PC-3 (cell line): ENCODE results near the gene CASZ1. TPM values are rescaled to one million over a fixed set of nuclear protein-coding genes. Genes with fewer than 3 reads are reported as not detected.

Experiments used
- ATAC-seq: fragments of 200-7000 bp; cut with Tn5 transposase; 2 replicates; pipeline ENCODE4 v1.9.1; 2020; ENCODE audit warnings: mild to moderate bottlenecking, moderate library complexity
- BruUV-seq: library from RNA; stranded (reverse); fragments of 400-500 nt; replicated peaks from 2 replicates; lab custom pipeline; 2021; lab: Mats Ljungman, UMichigan
- CTCF ChIA-PET: fragments of 300-600 bp; sonication (Branson Sonifier 250); formaldehyde crosslinking; loops from one replicate; lab custom pipeline; 2022; ENCODE audit warnings: antibody characterized with exemption; lab: Charles Lee
- POLR2A ChIA-PET: fragments of 300-600 bp; sonication (Branson Sonifier 250); formaldehyde crosslinking; loops from one replicate; lab custom pipeline; 2022; ENCODE audit warnings: antibody characterized with exemption; ENCODE audit not compliant: unreplicated experiment; lab: Charles Lee
- DNase-seq: peaks from one replicate; pipeline ENCODE4 v3.0.0-alpha.2; 2015
- H2AFZ ChIP-seq: fragments of 300-600 bp; sonication (generic); 2 replicates; pipeline ENCODE4 v1.6.0; 2016; ENCODE audit warnings: antibody characterized with exemption, low read length
- H3F3A ChIP-seq: fragments of 300-600 bp; sonication (generic); one replicate; pipeline ENCODE4 v1.6.0; 2017; ENCODE audit warnings: antibody characterized with exemption, low read length, control low read depth, mild to moderate bottlenecking; ENCODE audit not compliant: unreplicated experiment
- H3K27ac ChIP-seq: fragments of 300-600 bp; sonication (generic); 2 replicates; pipeline ENCODE4 v1.5.1; 2016; ENCODE audit warnings: mild to moderate bottlenecking, low read length
- H3K27me3 ChIP-seq: fragments of 300-600 bp; sonication (generic); 2 replicates; pipeline ENCODE4 v1.6.1; 2016; ENCODE audit warnings: low read length, mixed read lengths
- H3K36me3 ChIP-seq: fragments of 300-600 bp; sonication (generic); 2 replicates; pipeline ENCODE4 v1.6.1; 2016; ENCODE audit warnings: low read depth, mixed run types, low read length, mixed read lengths
- H3K4me1 ChIP-seq: fragments of 300-600 bp; sonication (generic); 2 replicates; pipeline ENCODE4 v1.5.1; 2016; ENCODE audit warnings: low read length; ENCODE audit not compliant: insufficient read depth
- H3K4me2 ChIP-seq: fragments of 300-600 bp; sonication (generic); 2 replicates; pipeline ENCODE4 v1.6.0; 2016; ENCODE audit warnings: low read length
- H3K4me3 ChIP-seq: fragments of 300-600 bp; sonication (generic); 2 replicates; pipeline ENCODE4 v1.5.1; 2016; ENCODE audit warnings: mild to moderate bottlenecking, low read length, mixed read lengths
- H3K79me2 ChIP-seq: fragments of 300-600 bp; sonication (generic); 2 replicates; pipeline ENCODE4 v1.6.1; 2017; ENCODE audit warnings: low read length, mixed read lengths
- H3K9ac ChIP-seq: fragments of 300-600 bp; sonication (generic); 2 replicates; pipeline ENCODE4 v1.6.0; 2016; ENCODE audit warnings: mild to moderate bottlenecking, low read length
- H3K9me2 ChIP-seq: fragments of 300-600 bp; sonication (generic); replicated peaks from 2 replicates; pipeline ENCODE4 v1.6.1; 2016; ENCODE audit warnings: mixed run types, low read length, mixed read lengths
- H3K9me3 ChIP-seq: fragments of 300-600 bp; sonication (generic); 2 replicates; pipeline ENCODE4 v1.6.1; 2016; ENCODE audit warnings: low read length, mixed read lengths
- H4K20me1 ChIP-seq: fragments of 300-600 bp; sonication (generic); 2 replicates; pipeline ENCODE4 v1.6.1; 2016; ENCODE audit warnings: low read length, mixed read lengths
- CTCF ChIP-seq: fragments of 300-600 bp; sonication (generic); conservative IDR thresholded peaks from 2 replicates; pipeline ENCODE4 v1.5.1; 2017; ENCODE audit warnings: antibody characterized with exemption, low read depth, mild to moderate bottlenecking, low read length
- EZH2 ChIP-seq: fragments of 300-600 bp; sonication (generic); IDR thresholded peaks from one replicate; pipeline ENCODE4 v1.6.1; 2017; ENCODE audit warnings: antibody characterized with exemption, mild to moderate bottlenecking, low read length; ENCODE audit not compliant: unreplicated experiment
- EZH2phosphoT487 ChIP-seq: fragments of 300-600 bp; sonication (generic); IDR thresholded peaks from 2 replicates; pipeline ENCODE4 v1.6.1; 2018; ENCODE audit warnings: mild to moderate bottlenecking, antibody characterized with exemption, low read length, borderline replicate concordance
- intact Hi-C: fragments of 100-400 bp; cut with micrococcal nuclease; formaldehyde crosslinking; loops from 2 replicates; pipeline ENCODE4 v1.9.0; 2023
- total RNA-seq: library from RNA; depleted of rRNA; stranded (reverse); fragments of >200 nt; gene quantifications from 2 replicates; pipeline ENCODE4 v1.2.3, GENCODE V29; 2014

Gene CASZ1
- total RNA-seq, 1 experiment from 2014 or later, result 12.8 TPM

GRCh38 chr1:10706376-10706913 is 90.0 kb downstream of the CASZ1 start:
- TF ChIP-seq CTCF (no peak), EZH2 (no peak), EZH2phosphoT487 (no peak)
- Histone ChIP-seq H3K4me2 (no peak overlapping the region), H3K36me3 (no peaks in the 10 kb centered on the region), H4K20me1 (no peaks in the 10 kb centered on the region), H3K79me2 (no peaks in the 10 kb centered on the region), H3K9me2 (no peaks in the 10 kb centered on the region), H3K4me1 (no peaks in the 10 kb centered on the region), H3K27ac (no peak overlapping the region), H3F3A (no peaks in the 10 kb centered on the region), H2AFZ (no peak overlapping the region), H3K9ac (no peak overlapping the region), H3K4me3 (no peak overlapping the region), H3K9me3 (no peaks in the 10 kb centered on the region), H3K27me3 (no peaks in the 10 kb centered on the region)
- intact Hi-C loops, result loop anchor here (10.0 kb wide), 1 partner anchor 882 kb away; the partner anchor contains the start of gene CLSTN1
- no TSS peak for BruUV-seq
- ChIA-PET POLR2A (no interaction called here), CTCF (no interaction called here)
- no peak for DNase-seq
- ATAC-seq, result no peak

- intact Hi-C loops, result loop anchor here (10.0 kb wide), 1 partner anchor 881 kb away; the partner anchor contains the start of gene CLSTN1
- H3K4me3 ChIP-seq, result no peak overlapping the region
- H4K20me1 ChIP-seq, result no peaks in the 10 kb centered on the region
- no peaks in the 10 kb centered on the region for H3K27me3 ChIP-seq
- POLR2A ChIA-PET, result no interaction called here
- CTCF ChIA-PET, result no interaction called here
- no peaks in the 10 kb centered on the region for H3K79me2 ChIP-seq
- TF ChIP-seq EZH2phosphoT487, result no peak
- no peak for TF ChIP-seq EZH2
- TF ChIP-seq CTCF, result no peak
- no peaks in the 10 kb centered on the region for H3K4me1 ChIP-seq
- H3K9ac ChIP-seq, result no peak overlapping the region
- no peaks in the 10 kb centered on the region for H3F3A ChIP-seq
- H2AFZ ChIP-seq, result no peak overlapping the region
- BruUV-seq, result no TSS peak
- H3K4me2 ChIP-seq, result no peak overlapping the region
- ATAC-seq (no peak), DNase-seq (no peak)
- H3K36me3 ChIP-seq, result no peaks in the 10 kb centered on the region
- H3K27ac ChIP-seq, result no peak overlapping the region
- H3K9me2 ChIP-seq, result no peaks in the 10 kb centered on the region
- no peaks in the 10 kb centered on the region for H3K9me3 ChIP-seq
These were observed 90.5 kb downstream of the CASZ1 start for GRCh38 chr1:10705953-10706352.

GRCh38 chr1:10704368-10704882 is 92.0 kb downstream of the CASZ1 start:
- POLR2A ChIA-PET, result no interaction called here
- no peak for TF ChIP-seq EZH2
- no peak for TF ChIP-seq CTCF
- TF ChIP-seq EZH2phosphoT487, result no peak
- Histone ChIP-seq H3K4me1 (peaks cover 4% of the 10 kb centered on the region), H3F3A (no peaks in the 10 kb centered on the region), H3K9ac (no peak overlapping the region), H3K9me2 (no peaks in the 10 kb centered on the region), H3K4me3 (no peak overlapping the region), H3K27ac (no peak overlapping the region), H4K20me1 (no peaks in the 10 kb centered on the region), H2AFZ (no peak overlapping the region), H3K9me3 (no peaks in the 10 kb centered on the region), H3K4me2 (no peak overlapping the region), H3K79me2 (no peaks in the 10 kb centered on the region), H3K36me3 (no peaks in the 10 kb centered on the region), H3K27me3 (no peaks in the 10 kb centered on the region)
- intact Hi-C loops, result loop anchor here (10.0 kb wide), 1 partner anchor 880 kb away; the partner anchor contains the start of gene CLSTN1
- BruUV-seq, result no TSS peak
- no peak for ATAC-seq
- CTCF ChIA-PET, result no interaction called here
- DNase-seq, result no peak
